Measurements from ENCODE around the gene C14orf93.

DNA sequence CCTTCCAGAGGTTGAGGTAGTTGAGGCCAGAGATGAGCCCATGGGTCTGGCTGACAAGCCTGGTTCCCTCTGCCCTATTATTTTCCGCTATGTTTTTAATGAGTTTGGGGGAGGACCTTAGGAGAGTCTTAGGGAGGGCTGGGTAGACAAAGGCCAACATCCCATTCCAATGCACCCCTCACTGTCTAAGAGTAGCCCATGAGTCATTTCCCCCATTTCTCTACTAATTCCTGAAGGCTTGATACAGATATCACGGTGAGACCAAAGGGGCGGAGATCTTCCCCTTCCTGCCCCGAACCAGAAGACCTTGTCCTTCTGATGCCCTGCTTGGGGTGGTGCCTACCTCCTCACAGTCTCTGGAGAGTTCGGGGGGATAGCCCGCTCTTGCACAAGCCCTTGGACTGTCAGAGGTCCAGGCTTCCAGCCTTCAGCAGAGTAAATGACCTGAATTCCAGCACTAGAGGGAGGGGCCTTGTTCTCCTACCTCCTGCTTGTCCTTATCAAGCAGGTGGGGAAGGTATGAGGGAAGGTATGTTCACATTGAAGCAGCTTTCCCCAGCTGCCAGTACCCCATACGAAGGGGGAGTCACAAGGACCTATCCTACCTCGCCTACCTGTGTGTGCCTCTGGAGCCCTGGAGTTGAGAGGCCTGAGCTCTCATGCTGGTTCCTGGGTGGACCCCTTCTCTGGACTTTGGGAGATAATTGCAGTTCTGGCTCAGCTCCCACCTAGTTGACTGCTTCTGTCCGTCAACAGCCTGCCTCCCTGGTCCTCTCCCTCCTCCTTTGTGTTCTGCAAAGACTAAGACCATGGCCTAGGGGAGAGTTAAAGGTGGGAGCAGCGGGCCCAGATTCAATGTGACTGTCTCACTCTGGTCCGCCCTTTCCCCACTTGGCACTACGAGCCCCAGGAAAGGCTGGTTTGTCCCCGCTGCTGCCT is 35.7 kb upstream of the C14orf93 start:
- TF ChIP-seq CTCF (IDR thresholded peaks at IDR 0.05) (no peak), POLR2AphosphoS5 (IDR thresholded peaks at IDR 0.05) (no peak)
